HG03378 (cell line): ENCODE measurements around the gene KDM2B.

Experiments
- ATAC-seq: cut with Tn5 transposase; IDR thresholded peaks from one replicate; pipeline ENCODE4 v1.9.1; 2021; ENCODE audit warnings: mild to moderate bottlenecking, moderate library complexity; ENCODE audit not compliant: unreplicated experiment

KDM2B gene

DNA sequence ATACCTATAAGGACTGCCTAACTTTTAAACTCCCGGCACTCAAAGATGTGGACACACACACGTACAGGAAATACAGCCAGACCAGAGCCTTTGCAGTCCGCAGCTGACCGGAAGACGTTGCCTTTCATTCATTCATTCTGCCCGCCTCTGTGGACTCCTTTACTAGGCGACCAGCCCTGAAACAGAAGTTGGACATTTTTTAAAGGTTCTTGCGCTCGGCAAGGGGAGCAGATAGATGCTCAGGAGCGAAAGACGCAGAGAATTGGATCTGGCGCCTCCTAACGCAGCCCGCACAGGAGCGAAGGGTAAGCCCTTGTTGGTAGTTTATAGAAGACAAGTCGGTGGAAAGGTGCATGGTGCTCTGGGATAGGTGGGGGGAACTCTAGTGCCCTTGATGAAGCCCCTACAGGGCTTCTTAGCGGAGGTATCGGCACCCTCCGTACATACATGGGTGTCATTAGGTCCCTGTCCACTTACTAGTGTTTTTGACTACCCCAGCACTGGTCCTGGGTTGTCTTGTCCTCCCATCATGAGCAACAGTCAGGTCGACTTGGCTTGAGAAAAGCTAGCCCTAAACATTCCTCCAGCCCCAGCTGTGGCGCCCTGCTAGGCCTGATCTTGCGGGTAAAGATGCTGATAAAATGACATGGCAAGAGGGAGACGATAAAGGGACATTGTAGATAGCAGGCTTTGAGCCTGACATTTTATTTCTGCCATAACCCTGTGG, at the start of gene KDM2B:
Gene KDM2B, minus strand, starts transcription at position 65 of the 727 bp plus-strand sequence. CDS start 112 bp downstream, outside the sequence.
- ATAC-seq, result no peak

DNA sequence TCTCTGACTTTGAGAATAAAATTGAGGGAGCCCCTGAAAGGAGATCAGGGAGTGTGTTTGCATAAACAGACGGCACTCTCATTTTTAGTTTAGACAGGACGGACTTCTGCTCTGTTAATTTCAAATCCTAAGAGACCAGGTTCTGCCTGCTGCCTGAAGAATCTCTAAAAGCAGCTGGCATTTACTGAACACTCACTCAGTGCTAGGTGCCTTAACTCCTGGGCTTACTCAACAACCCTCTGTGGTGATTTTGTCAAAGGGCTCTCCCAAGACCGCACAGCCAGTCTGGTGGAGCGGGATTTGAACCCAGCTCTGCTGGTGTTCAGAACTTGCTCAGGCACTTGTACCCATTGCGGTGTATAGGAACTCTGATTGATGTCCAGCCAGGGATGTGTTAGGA, 47.7 kb upstream of the KDM2B start:
- no peak for ATAC-seq

GRCh38 chr12:121628037-121628436, 47.2 kb upstream of the KDM2B start:
- no peak for ATAC-seq

- ATAC-seq, result peak; percentile 32
These were observed 46.2 kb upstream of the KDM2B start for GRCh38 chr12:121626853-121627640.

DNA sequence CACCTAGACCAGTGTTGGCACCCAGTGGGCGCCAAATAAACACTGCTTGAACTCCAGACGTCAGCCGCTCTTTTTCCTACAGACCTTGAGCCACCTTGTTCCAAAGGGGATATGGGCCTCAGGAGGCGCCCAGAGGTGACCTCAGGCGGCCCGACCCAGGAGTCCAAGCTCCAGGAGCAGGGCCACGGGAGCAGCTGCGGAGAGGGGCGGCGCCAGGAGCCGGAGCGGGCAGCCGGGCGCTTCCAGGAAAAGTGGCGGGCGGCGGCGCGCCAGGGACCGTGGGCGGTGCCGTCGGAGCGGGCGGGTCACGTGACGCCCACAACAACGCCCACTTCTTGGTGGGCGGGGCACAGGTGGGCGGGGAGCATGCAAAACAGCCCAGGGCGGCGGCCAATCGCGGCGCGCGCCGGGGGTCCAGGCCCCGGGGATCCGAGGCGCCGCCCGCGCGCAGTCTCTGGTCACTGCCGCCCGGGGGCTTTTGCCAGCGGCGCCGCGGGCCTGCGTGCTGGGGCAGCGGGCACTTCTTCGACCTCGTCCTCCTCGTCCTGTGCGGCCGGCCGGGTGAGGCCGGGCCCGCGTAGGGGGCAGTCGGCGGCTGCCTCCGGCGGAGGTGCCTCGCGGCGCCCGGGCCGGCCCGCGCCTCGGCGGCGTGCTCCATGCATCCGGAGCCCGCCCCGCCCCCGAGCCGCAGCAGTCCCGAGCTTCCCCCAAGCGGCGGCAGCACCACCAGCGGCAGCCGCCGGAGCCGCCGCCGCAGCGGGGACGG, 45.4 kb upstream of the KDM2B start, which contains the start of gene ORAI1:
Gene ORAI1, plus strand, starts transcription at position 444 of the 766 bp plus-strand sequence.
- ATAC-seq, result peak; percentile 47

GRCh38 chr12:121620333-121620891, 39.6 kb upstream of the KDM2B start:
- no peak for ATAC-seq

DNA sequence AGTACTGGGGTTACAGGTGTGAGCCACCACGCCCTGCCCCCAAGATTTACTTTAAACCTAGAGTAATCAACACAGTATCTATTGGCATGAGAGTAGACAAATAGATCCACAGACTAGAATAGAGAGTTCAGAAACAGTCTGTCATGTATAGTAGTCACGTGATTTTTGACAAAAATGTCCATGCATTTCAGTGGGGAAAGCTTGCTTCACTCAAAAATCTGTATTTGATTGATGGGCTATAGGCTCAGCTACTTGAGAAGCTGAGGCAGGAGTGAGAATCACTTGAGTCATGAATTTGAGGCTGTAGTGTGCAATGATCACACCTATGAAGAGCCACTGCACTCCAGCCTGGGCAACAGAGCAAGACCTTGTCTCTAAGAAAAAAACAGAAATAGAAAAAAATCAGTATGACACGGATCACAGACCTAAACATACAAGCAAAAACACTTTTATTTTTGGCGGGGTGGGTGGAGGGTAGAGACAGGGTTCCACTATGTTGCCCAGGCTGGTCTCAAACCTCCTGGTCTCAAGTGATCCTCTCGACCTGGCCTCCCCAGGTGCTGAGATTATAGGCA, 37.9 kb upstream of the KDM2B start:
- ATAC-seq, result no peak

- ATAC-seq, result no peak
These were observed 34.1 kb upstream of the KDM2B start for GRCh38 chr12:121614872-121615467.

- no peak for ATAC-seq
These were observed 32.6 kb upstream of the KDM2B start for GRCh38 chr12:121613462-121613861.

GRCh38 chr12:121611306-121611705, 30.5 kb upstream of the KDM2B start:
- no peak for ATAC-seq

GRCh38 chr12:121610239-121611149, 29.7 kb upstream of the KDM2B start:
- ATAC-seq, result no peak

- no peak for ATAC-seq
These were observed 27.5 kb upstream of the KDM2B start for GRCh38 chr12:121608301-121608700.

DNA sequence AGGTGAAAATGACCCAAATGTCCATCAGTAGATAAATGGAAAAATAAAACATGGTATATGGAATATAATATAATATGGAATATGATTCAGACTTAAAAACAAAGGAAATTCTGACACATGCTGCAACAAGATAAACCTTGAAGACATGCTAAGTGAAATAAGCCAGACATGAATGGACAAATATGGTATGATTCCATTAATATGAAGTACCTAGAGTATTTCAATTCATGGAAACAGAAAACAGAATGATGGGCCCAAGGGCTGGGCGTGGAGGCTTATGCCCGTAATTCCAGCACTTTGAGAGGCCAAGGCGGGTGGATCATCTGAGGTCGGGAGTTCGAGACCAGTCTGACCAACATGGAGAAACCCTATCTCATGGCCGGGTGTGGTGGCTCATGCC, 22.8 kb upstream of the KDM2B start:
- ATAC-seq, result no peak

GRCh38 chr12:121602766-121603165, 21.9 kb upstream of the KDM2B start:
- no peak for ATAC-seq

DNA sequence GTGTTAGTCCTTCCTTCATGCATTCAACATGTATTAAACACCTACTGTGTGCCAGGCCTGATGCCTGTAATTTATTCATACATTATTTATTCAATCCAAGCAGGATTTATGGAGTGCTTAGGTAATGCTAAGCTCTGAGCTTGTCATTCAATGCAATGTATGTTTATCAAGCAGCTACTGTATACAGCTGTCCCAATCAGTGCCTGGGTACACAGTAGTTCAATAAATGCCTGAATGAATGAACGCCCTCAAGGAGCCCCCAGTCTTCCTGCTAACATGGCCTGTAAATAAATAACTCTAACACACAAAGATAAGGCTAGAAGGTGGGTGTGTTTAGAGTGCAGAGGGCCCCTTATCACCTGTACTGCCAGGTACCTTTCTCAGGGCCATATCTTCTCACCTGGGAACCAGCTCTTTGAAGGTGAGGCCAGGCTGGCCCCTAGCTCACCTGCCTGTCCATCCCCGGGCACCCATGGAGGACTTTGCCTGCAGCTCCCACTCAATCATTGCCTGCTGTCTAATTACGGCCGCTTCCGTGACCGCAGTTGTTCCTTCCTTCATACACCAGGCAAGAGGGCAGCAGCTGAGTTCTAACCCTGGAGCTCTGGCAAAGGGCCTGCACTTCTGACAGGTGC, 20.0 kb upstream of the KDM2B start:
- no peak for ATAC-seq

DNA sequence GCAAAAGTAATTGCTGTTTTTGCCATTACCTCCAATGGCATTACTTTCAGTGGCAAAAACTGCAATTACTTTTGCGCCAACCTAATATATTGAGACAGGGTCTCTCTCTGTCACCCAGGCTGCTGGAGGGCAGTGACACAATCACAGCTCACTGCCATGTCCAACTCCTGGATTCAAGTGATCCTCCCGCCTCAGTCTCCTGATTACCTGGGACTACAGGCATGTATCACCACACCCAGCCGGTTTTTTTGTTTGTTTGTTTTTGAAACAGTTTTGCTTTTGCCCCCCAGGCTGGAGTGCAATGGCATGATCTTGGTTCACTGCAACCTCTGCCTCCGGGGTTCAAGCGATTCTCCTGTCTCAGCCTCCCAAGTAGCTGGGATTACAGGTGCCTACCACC, 15.7 kb upstream of the KDM2B start:
- ATAC-seq, result no peak

GRCh38 chr12:121595520-121595919, 14.7 kb upstream of the KDM2B start:
- ATAC-seq, result no peak

DNA sequence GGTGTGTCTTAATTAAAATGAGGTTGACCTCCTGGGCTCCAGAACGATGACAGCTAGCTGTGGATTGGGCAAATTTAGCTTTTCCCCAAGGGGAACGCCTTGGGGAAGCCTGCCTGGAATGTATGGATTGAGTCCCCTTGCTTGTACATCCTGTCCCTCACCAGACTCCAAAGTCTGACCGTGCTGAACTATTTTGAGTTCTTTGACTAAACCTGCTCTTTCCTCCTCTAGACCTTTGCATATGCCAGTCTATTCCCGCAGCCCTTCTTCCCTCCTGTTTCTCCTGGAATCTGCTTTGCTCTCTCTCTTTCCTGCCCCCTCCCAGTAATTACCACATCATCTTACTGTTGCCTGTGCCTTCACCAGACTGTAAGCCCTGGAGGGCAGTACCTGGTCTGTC, 11.5 kb upstream of the KDM2B start:
- no peak for ATAC-seq
